GOT3 (cell line): ENCODE results near the gene JAG1.

ENCODE experiments used
- DNase-seq: peaks from one replicate; lab custom pipeline; 2025; ENCODE audit warnings: mixed read lengths; lab: John Stamatoyannopoulos, UW

Gene JAG1

GRCh38 chr20:10699489-10699888 is 25.7 kb upstream of the JAG1 start:
- no peak for DNase-seq

GRCh38 chr20:10696650-10697049 is 22.9 kb upstream of the JAG1 start:
- DNase-seq: no peak

- DNase-seq: no peak
Observed at GRCh38 chr20:10689385-10689784, 15.6 kb upstream of the JAG1 start.

- DNase-seq: no peak
Observed at GRCh38 chr20:10687895-10688294, 14.1 kb upstream of the JAG1 start.

- no peak for DNase-seq
Observed at GRCh38 chr20:10686356-10687133, 12.7 kb upstream of the JAG1 start.

- no peak for DNase-seq
Observed at GRCh38 chr20:10683537-10683936, 9.7 kb upstream of the JAG1 start.

- DNase-seq: no peak
Observed at GRCh38 chr20:10682939-10683338, 9.1 kb upstream of the JAG1 start.

GRCh38 chr20:10681494-10681893 is 7.7 kb upstream of the JAG1 start:
- DNase-seq: no peak

- DNase-seq: no peak
Observed at GRCh38 chr20:10680571-10680970, 6.8 kb upstream of the JAG1 start.

GRCh38 chr20:10679269-10679668 is 5.5 kb upstream of the JAG1 start:
- DNase-seq: no peak

GRCh38 chr20:10676518-10676917 is 2.7 kb upstream of the JAG1 start:
- no peak for DNase-seq

GRCh38 chr20:10675450-10675848 is 1.6 kb upstream of the JAG1 start:
- DNase-seq: no peak

- DNase-seq: peak; percentile 54
Observed at GRCh38 chr20:10674684-10675449, 1.1 kb upstream of the JAG1 start.

GRCh38 chr20:10673176-10673841 is 490 bp downstream of the JAG1 start:
- DNase-seq: no peak

GRCh38 chr20:10672624-10673127 is 1.1 kb downstream of the JAG1 start:
- peak; percentile 45 for DNase-seq

GRCh38 chr20:10671919-10672623 is 1.7 kb downstream of the JAG1 start:
- no peak for DNase-seq

- DNase-seq: peak; percentile 22
Observed at GRCh38 chr20:10671221-10671918, 2.4 kb downstream of the JAG1 start.

- no peak for DNase-seq
Observed at GRCh38 chr20:10670501-10671220, 3.1 kb downstream of the JAG1 start.

GRCh38 chr20:10669843-10670446 is 3.9 kb downstream of the JAG1 start:
- no peak for DNase-seq

GRCh38 chr20:10668677-10669368 is 5.0 kb downstream of the JAG1 start:
- no peak for DNase-seq
